Measurements from ENCODE around the gene HCK. TPM values are rescaled to one million over a fixed set of nuclear protein-coding genes. Genes with fewer than 3 reads are reported as not detected.
A peak's percentile ranks its signal among the peaks of the same experiment; 100 is the strongest.

The HCK gene
- total and polyA plus RNA-seq, 2 experiments from 2014 or later, result not detected

GRCh38 chr20:32112841-32113240 is 60.8 kb downstream of the HCK start:
- Histone ChIP-seq H3F3A (ENCODE audit: insufficient read depth) (no peaks in the 10 kb centered on the region), H3K9me3 (ENCODE audit: low read depth) (no peaks in the 10 kb centered on the region), H3K4me1 (ENCODE audit: insufficient read depth) (peaks cover 13% of the 10 kb centered on the region), H3K27ac (no peak overlapping the region), H3K79me2 (ENCODE audit: insufficient read depth) (peaks cover 82% of the 10 kb centered on the region), H3K27me3 (replicated peaks; ENCODE audit: insufficient read depth) (no peaks in the 10 kb centered on the region), H3K9me2 (ENCODE audit: insufficient read depth) (no peaks in the 10 kb centered on the region), H4K20me1 (ENCODE audit: insufficient read depth) (peaks cover 14% of the 10 kb centered on the region; the same call in 1 of the 2 replicates), H3K9ac (no peak overlapping the region), H3K4me3 (no peak overlapping the region), H2AFZ (no peak overlapping the region), H3K36me3 (ENCODE audit: low read depth) (no peaks in the 10 kb centered on the region), H3K4me2 (ENCODE audit: unreplicated experiment) (no peak overlapping the region)
- 94 to 97% methylated on average over 5 of the region's 5 CpGs for WGBS, 2 experiments (ENCODE audit: low coverage in 1 of 2, low lambda C conversion rate in 2 of 2, missing lambda C conversion rate in 2 of 2)
- TF ChIP-seq EZH2phosphoT487 (IDR thresholded peaks at IDR 0.05; ENCODE audit: insufficient read depth, low read depth) (no peak), EZH2 (IDR thresholded peaks at IDR 0.05; ENCODE audit: insufficient read depth, poor library complexity, severe bottlenecking) (no peak)
- in situ Hi-C loops (cut with MboI), result no loop called here
- no peak for DNase-seq

GRCh38 chr20:32113591-32114260 is 61.7 kb downstream of the HCK start:
- Histone ChIP-seq H3K4me3 (no peak overlapping the region), H3K36me3 (ENCODE audit: low read depth) (no peaks in the 10 kb centered on the region), H2AFZ (no peak overlapping the region), H3K27me3 (replicated peaks; ENCODE audit: insufficient read depth) (no peaks in the 10 kb centered on the region), H3K9me2 (ENCODE audit: insufficient read depth) (no peaks in the 10 kb centered on the region), H3K9me3 (ENCODE audit: low read depth) (no peaks in the 10 kb centered on the region), H4K20me1 (ENCODE audit: insufficient read depth) (peaks cover 14% of the 10 kb centered on the region; the same call in 1 of the 2 replicates), H3K79me2 (ENCODE audit: insufficient read depth) (peaks cover 91% of the 10 kb centered on the region), H3K4me2 (ENCODE audit: unreplicated experiment) (no peak overlapping the region), H3K9ac (no peak overlapping the region), H3K4me1 (ENCODE audit: insufficient read depth) (peaks cover 13% of the 10 kb centered on the region), H3F3A (ENCODE audit: insufficient read depth) (no peaks in the 10 kb centered on the region), H3K27ac (no peak overlapping the region)
- TF ChIP-seq EZH2 (IDR thresholded peaks at IDR 0.05; ENCODE audit: insufficient read depth, poor library complexity, severe bottlenecking) (no peak), EZH2phosphoT487 (IDR thresholded peaks at IDR 0.05; ENCODE audit: insufficient read depth, low read depth) (no peak)
- DNase-seq, result no peak
- 93 to 98% methylated on average over 2 of the region's 2 CpGs for WGBS, 2 experiments (ENCODE audit: low coverage in 1 of 2, low lambda C conversion rate in 2 of 2, missing lambda C conversion rate in 2 of 2)
- in situ Hi-C loops (cut with MboI), result no loop called here

GRCh38 chr20:32114305-32114960 is 62.4 kb downstream of the HCK start:
- no peak overlapping the region for H3K9ac ChIP-seq
- H3K27ac ChIP-seq, result no peak overlapping the region
- H3K4me1 ChIP-seq (ENCODE audit: insufficient read depth), result peaks cover 13% of the 10 kb centered on the region
- TF ChIP-seq EZH2phosphoT487 (IDR thresholded peaks at IDR 0.05; ENCODE audit: insufficient read depth, low read depth) (no peak), EZH2 (IDR thresholded peaks at IDR 0.05; ENCODE audit: insufficient read depth, poor library complexity, severe bottlenecking) (no peak)
- DNase-seq, result peak; percentile 41
- no peak overlapping the region for H2AFZ ChIP-seq
- peaks cover 98% of the 10 kb centered on the region for H3K79me2 ChIP-seq (ENCODE audit: insufficient read depth)
- no peak overlapping the region for H3K4me2 ChIP-seq (ENCODE audit: unreplicated experiment)
- no peak overlapping the region for H3K4me3 ChIP-seq
- no peaks in the 10 kb centered on the region for H3F3A ChIP-seq (ENCODE audit: insufficient read depth)
- H3K36me3 ChIP-seq (ENCODE audit: low read depth), result no peaks in the 10 kb centered on the region
- 73 to 76% methylated on average over 8 of the region's 8 CpGs for WGBS, 2 experiments (ENCODE audit: low coverage in 1 of 2, low lambda C conversion rate in 2 of 2, missing lambda C conversion rate in 2 of 2)
- H3K9me3 ChIP-seq (ENCODE audit: low read depth), result no peaks in the 10 kb centered on the region
- H3K9me2 ChIP-seq (ENCODE audit: insufficient read depth), result no peaks in the 10 kb centered on the region
- in situ Hi-C loops (cut with MboI), result no loop called here
- H3K27me3 ChIP-seq (replicated peaks; ENCODE audit: insufficient read depth), result no peaks in the 10 kb centered on the region
- peaks cover 14% of the 10 kb centered on the region; the same call in 1 of the 2 replicates for H4K20me1 ChIP-seq (ENCODE audit: insufficient read depth)

- 59% methylated on average over 5 of the region's 5 CpGs for WGBS, 2 experiments (ENCODE audit: low coverage in 1 of 2, low lambda C conversion rate in 2 of 2, missing lambda C conversion rate in 2 of 2)
- in situ Hi-C loops (cut with MboI), result no loop called here
- Histone ChIP-seq H3F3A (ENCODE audit: insufficient read depth) (no peaks in the 10 kb centered on the region), H2AFZ (no peak overlapping the region), H3K9me2 (ENCODE audit: insufficient read depth) (no peaks in the 10 kb centered on the region), H3K9ac (no peak overlapping the region), H3K4me2 (ENCODE audit: unreplicated experiment) (no peak overlapping the region), H3K79me2 (ENCODE audit: insufficient read depth) (peaks cover 100% of the 10 kb centered on the region), H3K4me1 (ENCODE audit: insufficient read depth) (peaks cover 13% of the 10 kb centered on the region), H3K27ac (no peak overlapping the region), H3K36me3 (ENCODE audit: low read depth) (no peaks in the 10 kb centered on the region), H3K4me3 (no peak overlapping the region), H3K27me3 (replicated peaks; ENCODE audit: insufficient read depth) (no peaks in the 10 kb centered on the region), H4K20me1 (ENCODE audit: insufficient read depth) (peaks cover 14% of the 10 kb centered on the region; the same call in 1 of the 2 replicates), H3K9me3 (ENCODE audit: low read depth) (no peaks in the 10 kb centered on the region)
- TF ChIP-seq EZH2phosphoT487 (IDR thresholded peaks at IDR 0.05; ENCODE audit: insufficient read depth, low read depth), result no peak
- no peak for TF ChIP-seq EZH2 (IDR thresholded peaks at IDR 0.05; ENCODE audit: insufficient read depth, poor library complexity, severe bottlenecking)
- DNase-seq, result no peak
Observed at GRCh38 chr20:32115211-32115767, 63.2 kb downstream of the HCK start.

Data from GM23248 (cell line).